ENCODE data around the gene MOCS1. TPM values are rescaled to one million over a fixed set of nuclear protein-coding genes. Genes with fewer than 3 reads are reported as not detected.

The MOCS1 gene
- total RNA-seq, 1 donor from 2014 or later: 0.20 TPM

- ChIA-PET CTCF (no interaction called here), POLR2A (no interaction called here)
- Mint-ChIP-seq H3K4me1 (no peaks in the 10 kb centered on the region), H3K27ac (no peak overlapping the region), H3K36me3 (ENCODE audit: low read depth) (no peaks in the 10 kb centered on the region), H3K4me3 (no peak overlapping the region), H3K27me3 (peaks cover 18% of the 10 kb centered on the region), H3K9me3 (no peaks in the 10 kb centered on the region)
- no peak for ATAC-seq (ENCODE audit: low read depth)
- DNase-seq: no peak
- TF ChIP-seq CTCF (IDR thresholded peaks at IDR 0.05): no peak
- intact Hi-C loops (cut with micrococcal nuclease): no loop called here
These were observed 45.0 kb downstream of the MOCS1 start for GRCh38 chr6:39889229-39889628.

GRCh38 chr6:39887692-39888450 lies 46.4 kb downstream of the MOCS1 start:
- ATAC-seq (ENCODE audit: low read depth): no peak

GRCh38 chr6:39886871-39887270 lies 47.4 kb downstream of the MOCS1 start:
- H3K4me1 Mint-ChIP-seq: no peaks in the 10 kb centered on the region
- POLR2A ChIA-PET: no interaction called here
- H3K4me3 Mint-ChIP-seq: no peak overlapping the region
- DNase-seq: no peak
- no peak for ATAC-seq (ENCODE audit: low read depth)
- no peak overlapping the region for H3K27ac Mint-ChIP-seq
- intact Hi-C loops (cut with micrococcal nuclease): no loop called here
- peaks cover 18% of the 10 kb centered on the region for H3K27me3 Mint-ChIP-seq
- no peaks in the 10 kb centered on the region for H3K9me3 Mint-ChIP-seq
- CTCF ChIA-PET: no interaction called here
- TF ChIP-seq CTCF (IDR thresholded peaks at IDR 0.05): no peak
- H3K36me3 Mint-ChIP-seq (ENCODE audit: low read depth): no peaks in the 10 kb centered on the region

More at GRCh38 chr6:39887692-39888450, 46.4 kb downstream of the MOCS1 start:
- peaks cover 18% of the 10 kb centered on the region for H3K27me3 Mint-ChIP-seq
- H3K9me3 Mint-ChIP-seq: no peaks in the 10 kb centered on the region
- no peaks in the 10 kb centered on the region for H3K4me1 Mint-ChIP-seq
- no peak overlapping the region for H3K4me3 Mint-ChIP-seq
- ChIA-PET CTCF (no interaction called here), POLR2A (no interaction called here)
- H3K36me3 Mint-ChIP-seq (ENCODE audit: low read depth): no peaks in the 10 kb centered on the region
- H3K27ac Mint-ChIP-seq: no peak overlapping the region
- no peak for TF ChIP-seq CTCF (IDR thresholded peaks at IDR 0.05)
- DNase-seq: no peak
- intact Hi-C loops (cut with micrococcal nuclease): no loop called here

GRCh38 chr6:39885691-39886090 lies 48.6 kb downstream of the MOCS1 start:
- H3K27ac Mint-ChIP-seq: no peak overlapping the region
- H3K4me3 Mint-ChIP-seq: no peak overlapping the region
- no peaks in the 10 kb centered on the region for H3K36me3 Mint-ChIP-seq (ENCODE audit: low read depth)
- peaks cover 18% of the 10 kb centered on the region for H3K27me3 Mint-ChIP-seq
- CTCF ChIA-PET: no interaction called here
- ATAC-seq (ENCODE audit: low read depth) (no peak), DNase-seq (no peak)
- no peaks in the 10 kb centered on the region for H3K4me1 Mint-ChIP-seq
- POLR2A ChIA-PET: no interaction called here
- H3K9me3 Mint-ChIP-seq: no peaks in the 10 kb centered on the region
- TF ChIP-seq CTCF (IDR thresholded peaks at IDR 0.05): no peak
- intact Hi-C loops (cut with micrococcal nuclease): no loop called here

- ChIA-PET CTCF (no interaction called here), POLR2A (no interaction called here)
- ATAC-seq (ENCODE audit: low read depth): no peak
- no peaks in the 10 kb centered on the region for H3K36me3 Mint-ChIP-seq (ENCODE audit: low read depth)
- DNase-seq: no peak
- intact Hi-C loops (cut with micrococcal nuclease): no loop called here
- H3K4me3 Mint-ChIP-seq: no peak overlapping the region
- H3K9me3 Mint-ChIP-seq: no peaks in the 10 kb centered on the region
- no peak for TF ChIP-seq CTCF (IDR thresholded peaks at IDR 0.05)
- H3K27ac Mint-ChIP-seq: no peak overlapping the region
- no peaks in the 10 kb centered on the region for H3K4me1 Mint-ChIP-seq
- peaks cover 18% of the 10 kb centered on the region for H3K27me3 Mint-ChIP-seq
These were observed 49.6 kb downstream of the MOCS1 start for GRCh38 chr6:39884696-39885095.
